Fibroblast of the aortic adventitia (primary cell): ENCODE results near the gene ZNF493. TPM values are rescaled to one million over a fixed set of nuclear protein-coding genes. Genes with fewer than 3 reads are reported as not detected.

ENCODE experiments used
- DNase-seq: peaks from one replicate; pipeline ENCODE4 v3.0.0-alpha.2; 2010; ENCODE audit warnings: low read depth
- H3K4me3 ChIP-seq: 2 replicates; pipeline ENCODE4 v1.5.1; 2011; ENCODE audit warnings: low read depth, mild to moderate bottlenecking, control low read depth, low read length, moderate library complexity
- CTCF ChIP-seq: IDR thresholded peaks from 2 replicates; pipeline ENCODE4 v1.5.1; 2011; ENCODE audit warnings: mild to moderate bottlenecking, low read length, control low read depth, inconsistent platforms; ENCODE audit not compliant: insufficient read depth
- total RNA-seq: library from RNA; depleted of rRNA; stranded (reverse); fragments of >200 nt; gene quantifications from 2 replicates; pipeline ENCODE4 v1.2.3, GENCODE V29; 2012; ENCODE audit warnings: low replicate concordance

ZNF493 gene
- total RNA-seq, 1 donor = 10.8 TPM

- TF ChIP-seq CTCF = no peak
- no peak for DNase-seq
- H3K4me3 ChIP-seq = no peak overlapping the region
These were observed 63.8 kb downstream of the ZNF493 start for GRCh38 chr19:21460686-21461085.

- DNase-seq = no peak
- no peak for TF ChIP-seq CTCF
- H3K4me3 ChIP-seq = no peak overlapping the region
These were observed 65.6 kb downstream of the ZNF493 start for GRCh38 chr19:21462540-21462939.

DNA sequence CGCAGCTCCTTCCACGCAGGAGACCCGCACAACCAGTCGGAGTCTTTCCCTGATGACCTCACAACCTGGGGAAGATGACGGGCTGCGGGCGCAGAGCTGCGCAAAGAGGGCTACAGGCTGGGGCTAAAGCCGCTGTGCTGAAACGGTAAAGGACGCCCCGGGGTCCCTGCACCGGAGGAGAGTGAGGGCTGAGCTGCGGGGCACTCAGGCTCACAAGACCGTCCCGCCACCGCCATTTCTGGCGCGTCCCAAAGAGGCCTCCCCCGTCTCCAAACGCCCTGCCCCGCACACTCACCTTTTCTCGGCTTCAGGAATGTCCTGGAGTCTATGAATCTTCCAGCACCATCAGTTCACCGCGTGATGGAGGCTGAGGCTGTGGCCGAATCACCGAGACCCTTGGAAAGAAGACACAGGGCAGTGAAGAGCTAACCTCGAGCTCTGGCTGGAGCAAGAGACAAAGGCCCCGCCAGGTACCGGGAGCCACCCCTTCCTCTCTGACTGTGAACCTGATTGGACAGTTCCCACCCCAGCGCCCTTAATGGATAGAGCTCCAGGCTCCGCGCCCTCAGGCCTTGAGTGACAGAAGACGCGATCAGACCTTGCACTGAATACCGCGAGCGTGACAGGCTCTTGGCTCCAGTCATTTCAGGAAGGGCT, 66.6 kb downstream of the ZNF493 start:
- DNase-seq = no peak
- TF ChIP-seq CTCF = no peak
- no peak overlapping the region for H3K4me3 ChIP-seq

DNA sequence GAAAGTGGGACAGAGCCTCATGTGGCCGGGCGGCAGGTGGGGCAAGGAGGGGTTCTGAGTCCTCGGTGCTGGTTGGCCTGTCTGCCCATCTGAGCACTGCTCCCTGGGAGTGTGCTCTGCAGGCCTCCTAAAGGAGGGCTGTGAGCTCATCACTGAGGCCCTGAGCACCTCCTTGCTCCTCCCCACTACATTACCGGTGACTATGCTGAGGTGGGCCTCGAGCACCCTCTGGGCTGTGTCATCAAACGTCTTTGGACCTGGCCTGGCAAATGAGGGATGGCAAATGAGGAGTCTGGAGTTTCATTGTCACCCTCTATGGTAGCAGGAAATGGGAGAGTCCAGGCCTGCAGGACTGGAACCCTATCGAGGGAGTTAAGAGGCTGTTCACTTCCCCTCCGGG, 69.7 kb downstream of the ZNF493 start:
- TF ChIP-seq CTCF = no peak
- H3K4me3 ChIP-seq = no peak overlapping the region
- no peak for DNase-seq

GRCh38 chr19:21468791-21469190, 71.9 kb downstream of the ZNF493 start:
- no peak overlapping the region for H3K4me3 ChIP-seq
- TF ChIP-seq CTCF = no peak
- no peak for DNase-seq

DNA sequence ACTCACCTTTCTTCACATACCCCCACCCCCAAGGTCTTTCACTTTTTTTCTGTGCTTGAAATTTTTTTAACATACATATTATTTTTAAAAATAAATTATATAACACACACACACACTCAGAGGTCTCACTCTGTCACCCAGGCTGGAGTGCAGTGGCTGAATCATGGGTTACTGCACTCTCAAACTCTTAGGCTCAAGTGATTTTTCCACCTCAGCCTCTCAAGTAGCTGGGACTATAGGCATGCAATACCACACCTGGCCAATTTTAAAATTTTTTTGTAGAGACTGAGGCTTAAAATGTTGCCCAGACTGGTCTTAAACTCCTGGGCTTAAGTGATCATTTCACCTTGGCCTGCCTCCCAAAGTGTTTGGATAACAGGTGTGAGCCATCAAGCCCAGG, 75.6 kb downstream of the ZNF493 start:
- TF ChIP-seq CTCF = no peak
- no peak overlapping the region for H3K4me3 ChIP-seq
- no peak for DNase-seq

- DNase-seq = peak; percentile 4
- H3K4me3 ChIP-seq = peak overlapping the region; percentile 33
- TF ChIP-seq CTCF = no peak
These were observed 77.8 kb downstream of the ZNF493 start for GRCh38 chr19:21474671-21475181.
